Measurements from ENCODE around the gene ATG4A. TPM values are rescaled to one million over a fixed set of nuclear protein-coding genes. Genes with fewer than 3 reads are reported as not detected.

Gene ATG4A
- total and polyA plus RNA-seq, 2 of the 8 experiments (the other 6 are each of a cell fraction or from before 2014, with no cell fraction given) = 1.2 to 2.0 TPM

DNA sequence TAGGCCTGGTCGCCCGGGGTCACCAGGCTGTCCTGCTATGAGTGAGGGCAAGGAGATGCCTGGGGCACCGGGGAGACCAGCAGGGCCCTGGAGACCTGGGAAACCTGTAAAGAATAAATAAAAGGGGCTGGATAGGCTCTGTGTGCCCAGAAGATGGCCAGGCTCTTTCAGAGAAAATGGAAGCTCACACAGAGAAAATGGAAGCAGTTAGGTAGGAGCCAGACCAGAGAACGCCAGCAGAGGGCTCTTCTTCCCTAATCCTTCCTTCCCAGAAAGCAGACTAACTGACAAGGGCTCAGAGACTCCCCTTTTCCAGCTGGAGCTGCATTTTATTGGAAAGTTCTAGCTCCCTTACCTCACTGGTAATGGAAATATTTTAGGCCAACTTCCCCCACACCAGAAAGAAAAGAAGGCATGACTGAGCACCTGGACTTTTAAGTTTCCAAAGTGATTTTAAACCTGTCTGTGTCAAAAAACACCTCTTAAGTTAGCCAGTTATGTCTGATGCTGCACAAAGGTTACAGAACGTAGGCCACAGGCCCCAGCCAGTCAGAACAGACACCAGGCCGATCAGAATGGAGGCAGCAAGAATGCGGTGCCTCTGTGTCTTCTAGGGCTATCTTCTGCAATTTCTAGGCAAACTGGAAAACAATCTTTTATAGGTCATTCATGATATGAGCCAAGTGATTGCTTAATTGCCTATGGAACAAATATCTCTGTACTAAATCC, 74.0 kb downstream of the ATG4A start:
- Histone ChIP-seq H3K4ac (replicated peaks; ENCODE audit: insufficient read length, low read depth, low read length) (no peak overlapping the region), H2BK20ac (ENCODE audit: low read length) (no peak overlapping the region), H2AFZ (ENCODE audit: low read length) (no peak overlapping the region), H3K14ac (ENCODE audit: insufficient read length) (no peak overlapping the region), H3K9ac (replicated peaks in 1 of 4; ENCODE audit: extremely low read depth in 1 of 4, low read depth in 3 of 4, low read length in 3 of 4) (no peak overlapping the region), H3K4me1 (replicated peaks in 1 of 4; ENCODE audit: control insufficient read depth in 3 of 4, insufficient read depth in 4 of 4, low read length in 3 of 4) (no peaks in the 10 kb centered on the region), H3K27me3 (replicated peaks in 1 of 4; ENCODE audit: control insufficient read depth in 3 of 4, extremely low read depth in 1 of 4, insufficient read depth in 3 of 4, low read length in 3 of 4) (no peaks in the 10 kb centered on the region), H3K23ac (ENCODE audit: insufficient read length) (no peak overlapping the region), H4K8ac (ENCODE audit: extremely low read depth, insufficient read depth, low read length) (no peak overlapping the region), H3K27ac (ENCODE audit: low read depth, low read length) (no peak overlapping the region), H3K36me3 (ENCODE audit: control insufficient read depth in 2 of 4, insufficient read depth in 4 of 4, low read length in 3 of 4) (no peaks in the 10 kb centered on the region; a peak in 2 of 8 replicates), H2BK15ac (ENCODE audit: low read length) (no peak overlapping the region), H3K4me3 (ENCODE audit: extremely low read depth in 1 of 4, insufficient read depth in 2 of 4, low read depth in 3 of 4, low read length in 4 of 4) (no peak overlapping the region), H3K79me1 (ENCODE audit: low read depth, low read length) (no peaks in the 10 kb centered on the region), H4K5ac (ENCODE audit: insufficient read length, low read depth, low read length) (no peak overlapping the region), H3K9me3 (ENCODE audit: insufficient read depth in 2 of 2, low read depth in 1 of 2, low read length in 1 of 2) (no peaks in the 10 kb centered on the region), H2BK12ac (ENCODE audit: low read depth, low read length) (no peak overlapping the region), H2BK120ac (replicated peaks; ENCODE audit: low read depth, low read length) (no peak overlapping the region), H3K4me2 (ENCODE audit: insufficient read depth in 1 of 2, low read depth in 2 of 2, low read length in 2 of 2) (no peak overlapping the region), H3K18ac (ENCODE audit: extremely low read depth, low read length) (no peak overlapping the region), H2AK5ac (ENCODE audit: low read depth, low read length) (no peak overlapping the region), H2BK5ac (ENCODE audit: low read depth, low read length) (no peak overlapping the region), H3K79me2 (ENCODE audit: control insufficient read depth in 1 of 2, insufficient read depth in 2 of 2, low read length in 2 of 2) (no peaks in the 10 kb centered on the region), H3K56ac (replicated peaks; ENCODE audit: insufficient read length, low read depth, low read length) (no peak overlapping the region), H4K20me1 (replicated peaks in 1 of 2; ENCODE audit: control insufficient read depth in 1 of 2, insufficient read depth in 2 of 2, low read length in 2 of 2) (no peaks in the 10 kb centered on the region), H4K91ac (replicated peaks; ENCODE audit: insufficient read length, low read length) (no peak overlapping the region), H3K23me2 (ENCODE audit: low read depth, low read length) (no peaks in the 10 kb centered on the region)
- ChIA-PET POLR2A (ENCODE audit: partially characterized antibody) (no interaction called here), CTCF (ENCODE audit: partially characterized antibody) (interaction anchor here (0.8 to 1.8 kb wide), 6 partner anchors 8 to 139 kb away, joined by 3 to 9 read pairs (median 4); no protein-coding TSS in a partner anchor)
- DNase-seq (ENCODE audit: low read depth in 1 of 2, low spot score in 2 of 2) (peak in 1 of 2 experiments; percentile 45), FAIRE-seq (peak; percentile 89)
- WGBS, 2 experiments (ENCODE audit: extremely low coverage in 1 of 2, insufficient coverage in 1 of 2, insufficient read length in 1 of 2, insufficient replicate concordance in 2 of 2, low coverage in 1 of 2, low lambda C conversion rate in 2 of 2, missing lambda C conversion rate in 1 of 2) = 59% methylated on average over 6 of the region's 7 CpGs; no CpG with 5 or more reads in 1 of the 2 experiments
- no peak for TF ChIP-seq RBBP5 (IDR thresholded peaks at IDR 0.05; ENCODE audit: borderline replicate concordance, low read depth, low read length)
- TF ChIP-seq YY1 (IDR thresholded peaks at IDR 0.05; ENCODE audit: low read depth, low read length) = peak; percentile 92
- peak in 2 of 3 experiments; percentile 40 to 54; a peak in 3 of 4 replicates for TF ChIP-seq CTCF (IDR thresholded peaks at IDR 0.05; ENCODE audit: control extremely low read depth in 1 of 3, insufficient read depth in 1 of 3, low read depth in 1 of 3, low read length in 3 of 3)
- peak; percentile 40 to 59 for TF ChIP-seq RAD21 (IDR thresholded peaks at IDR 0.05 in 1 of 2, conservative IDR thresholded peaks at IDR 0.05 in 1 of 2; ENCODE audit: low read depth in 2 of 2, low read length in 2 of 2)
- TF ChIP-seq, protein P1, sequence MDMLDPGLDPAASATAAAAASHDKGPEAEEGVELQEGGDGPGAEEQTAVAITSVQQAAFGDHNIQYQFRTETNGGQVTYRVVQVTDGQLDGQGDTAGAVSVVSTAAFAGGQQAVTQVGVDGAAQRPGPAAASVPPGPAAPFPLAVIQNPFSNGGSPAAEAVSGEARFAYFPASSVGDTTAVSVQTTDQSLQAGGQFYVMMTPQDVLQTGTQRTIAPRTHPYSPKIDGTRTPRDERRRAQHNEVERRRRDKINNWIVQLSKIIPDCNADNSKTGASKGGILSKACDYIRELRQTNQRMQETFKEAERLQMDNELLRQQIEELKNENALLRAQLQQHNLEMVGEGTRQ (IDR thresholded peaks at IDR 0.05; ENCODE audit: low read length) = no peak
- TF ChIP-seq KDM1A (IDR thresholded peaks at IDR 0.05; ENCODE audit: borderline replicate concordance, low read length) = no peak
- TF ChIP-seq CREB1 (IDR thresholded peaks at IDR 0.05) = no peak
- no peak for TF ChIP-seq FOSL1 (IDR thresholded peaks at IDR 0.05; ENCODE audit: insufficient read depth, low read depth, low read length)

Data from H1 (cell line).